GM12878 (cell line): Measurements from ENCODE around the gene GINS2. TPM values are rescaled to one million over a fixed set of nuclear protein-coding genes. Genes with fewer than 3 reads are reported as not detected.

Experiments
- ATAC-seq: fragments of 200-7000 bp; cut with Tn5 transposase; 3 replicates; pipeline ENCODE4 v1.9.1; 2020; ENCODE audit warnings: mild to moderate bottlenecking, moderate library complexity
- BruUV-seq: library from RNA; stranded (reverse); fragments of 400-500 nt; replicated peaks from 2 replicates; lab custom pipeline; 2021; lab: Mats Ljungman, UMichigan
- CTCF ChIA-PET: fragments of 300-600 bp; sonication (Branson Sonifier 250); formaldehyde crosslinking; extraction: SDS; loops from one replicate; lab custom pipeline; 2021; ENCODE audit warnings: inconsistent platforms; lab: Yijun Ruan, JAX
- POLR2A ChIA-PET: fragments of 350-600 bp; formaldehyde crosslinking; extraction: SDS; loops from one replicate; lab custom pipeline; 2021; ENCODE audit warnings: inconsistent platforms; lab: Charles Lee
- RAD21 ChIA-PET: fragments of 300-600 bp; sonication (Branson Sonifier 250); formaldehyde crosslinking; loops from one replicate; lab custom pipeline; 2023; ENCODE audit warnings: antibody characterized with exemption; ENCODE audit not compliant: unreplicated experiment; lab: Charles Lee
- SMC1A ChIA-PET: fragments of 300-600 bp; sonication (Branson Sonifier 250); formaldehyde crosslinking; loops from one replicate; lab custom pipeline; 2023; ENCODE audit not compliant: unreplicated experiment, uncharacterized antibody; lab: Charles Lee
- DNase-seq: peaks from one replicate; pipeline ENCODE4 v3.0.0-alpha.2; 2011; ENCODE audit warnings: low read depth, low spot score
- FAIRE-seq: peaks from 3 replicates; lab custom pipeline; 2011; peaks lifted over from hg19 to GRCh38; lab: Jason Lieb, UNC
- H2AFZ ChIP-seq: 2 replicates; pipeline ENCODE4 v1.6.0; 2011; ENCODE audit warnings: low read depth, low read length, control low read depth; ENCODE audit not compliant: control insufficient read depth
- H3K27ac ChIP-seq: 2 replicates; pipeline ENCODE4 v1.5.1; 2011; ENCODE audit warnings: control low read depth; ENCODE audit not compliant: control insufficient read depth, insufficient read depth
- H3K27me3 ChIP-seq, 2 experiments: replicated peaks in 1 of 2; 2 replicates each; pipeline versions ENCODE4 v1.6.0 to v1.6.1; 2011; ENCODE audit warnings: low read length in 1 of 2; ENCODE audit not compliant: control insufficient read depth in 2 of 2, insufficient read depth in 2 of 2
- H3K36me3 ChIP-seq, 2 experiments: 2 replicates each; pipeline ENCODE4 v1.5.1; 2011; ENCODE audit warnings: low read length in 1 of 2; ENCODE audit not compliant: control insufficient read depth in 2 of 2, insufficient read depth in 2 of 2
- H3K4me1 ChIP-seq: 2 replicates; pipeline ENCODE4 v1.6.1; 2011; ENCODE audit warnings: mild to moderate bottlenecking, low read length, moderate library complexity, mixed read lengths; ENCODE audit not compliant: control insufficient read depth, insufficient read depth
- H3K4me2 ChIP-seq: 2 replicates; pipeline ENCODE4 v1.6.0; 2011; ENCODE audit warnings: control low read depth; ENCODE audit not compliant: control insufficient read depth, insufficient read depth
- H3K4me3 ChIP-seq: fragments of 200-600 bp; sonication (generic); 2 replicates; pipeline ENCODE4 v1.5.1; 2016
- H3K79me2 ChIP-seq: 2 replicates; pipeline ENCODE4 v1.6.0; 2011; ENCODE audit warnings: low read length; ENCODE audit not compliant: control insufficient read depth, insufficient read depth
- H3K9ac ChIP-seq: 2 replicates; pipeline ENCODE4 v1.8.0; 2011; ENCODE audit warnings: low read length, control low read depth, mixed read lengths; ENCODE audit not compliant: control insufficient read depth, insufficient read depth
- H3K9me3 ChIP-seq: replicated peaks from 3 replicates; pipeline ENCODE4 v1.5.1; 2011; ENCODE audit warnings: mild to moderate bottlenecking, low read length; ENCODE audit not compliant: control insufficient read depth, insufficient read depth
- H4K20me1 ChIP-seq: 2 replicates; pipeline ENCODE4 v1.6.0; 2011; ENCODE audit not compliant: control insufficient read depth, insufficient read depth
- BRCA1 ChIP-seq: IDR thresholded peaks from 2 replicates; pipeline ENCODE4 v1.6.1; 2011; ENCODE audit warnings: low read depth, low read length, improper control_type of control experiment
- CBX3 ChIP-seq: fragments of 200-600 bp; sonication (generic); IDR thresholded peaks from 2 replicates; pipeline ENCODE4 v1.6.1; 2016; ENCODE audit warnings: low read depth, borderline replicate concordance
- CHD4 ChIP-seq: fragments of 200-600 bp; sonication (generic); IDR thresholded peaks from 2 replicates; pipeline ENCODE4 v1.6.1; 2016; ENCODE audit warnings: mild to moderate bottlenecking
- CREM ChIP-seq: IDR thresholded peaks from 2 replicates; pipeline ENCODE4 v1.6.1; 2014; ENCODE audit warnings: antibody characterized with exemption, low read depth
- HDGF ChIP-seq: fragments of 450-650 bp; IDR thresholded peaks from 2 replicates; pipeline ENCODE4 v1.6.1; 2016; ENCODE audit warnings: antibody characterized with exemption
- NR2F1 ChIP-seq: fragments of 450-650 bp; conservative IDR thresholded peaks from 2 replicates; pipeline ENCODE4 v1.6.1; 2017; ENCODE audit warnings: mild to moderate bottlenecking
- RCOR1 ChIP-seq: conservative IDR thresholded peaks from 2 replicates; pipeline ENCODE4 v1.6.1; 2012; ENCODE audit warnings: low read depth, low read length, improper control_type of control experiment
- SRF ChIP-seq, 2 experiments: IDR thresholded peaks; 2 replicates each; pipeline ENCODE4 v1.6.1; 2011; ENCODE audit warnings: low read depth in 2 of 2, low read length in 2 of 2, mild to moderate bottlenecking in 1 of 2, moderate library complexity in 1 of 2
- TCF3 ChIP-seq: IDR thresholded peaks from 2 replicates; pipeline ENCODE4 v1.6.1; 2012; ENCODE audit warnings: low read depth, mild to moderate bottlenecking, low read length, borderline replicate concordance; ENCODE audit not compliant: insufficient read depth
- WGBS: methylation state at CpG from one replicate; pipeline ENCODE4 v1.1.6; 2016; ENCODE audit warnings: low lambda C conversion rate; ENCODE audit not compliant: insufficient replicate concordance, insufficient coverage; ENCODE audit errors: missing lambda C conversion rate; 5-methylcytosine and 5-hydroxymethylcytosine counted together
- in situ Hi-C: fragments of 300-500 bp; cut with MboI; formaldehyde crosslinking; loops from 9 replicates; pipeline ENCODE4 v1.14.3; 2018; ENCODE audit warnings: mixed read lengths
- intact Hi-C: fragments of 100-400 bp; cut with micrococcal nuclease; formaldehyde crosslinking; loops from one replicate; pipeline ENCODE4 v1.14.2; 2022; ENCODE audit not compliant: unreplicated experiment
- polyA plus RNA-seq, 11 experiments: library from polyadenylated mRNA; depleted of rRNA in 4 of 11; unstranded in 6 of 11; stranded (reverse) in 5 of 11; fragments of >200 nt; fragmentation: Nextera tagmentation in 4 of 11; fragmentation: Illumina TruSeq in 1 of 11; extraction: Ambion mirVana in 4 of 11; extraction: Trizol in 1 of 11; gene quantifications; 1 replicate in 1 of 11; 2 replicates in 10 of 11; pipeline versions ENCODE4 v1.2.1 to v1.2.3, GENCODE V29; 2011 to 2016; ENCODE audit warnings: inconsistent platforms in 2 of 11, missing spikeins in 2 of 11, low read depth in 1 of 11
- total RNA-seq, 4 experiments: library from RNA; depleted of rRNA in 3 of 4; stranded (reverse); fragments of >200 nt in 3 of 4; fragmentation: Illumina TruSeq in 1 of 4; extraction: Trizol in 1 of 4; gene quantifications; 2 replicates each; pipeline versions ENCODE4 v1.2.1 to v1.2.3, GENCODE V29; 2013 to 2021
- TF ChIP-seq, protein P1 (sequence below): fragments of 150-350 bp; IDR thresholded peaks from 2 replicates; pipeline ENCODE4 v1.6.1; 2016; ENCODE audit warnings: low read depth, low read length
- TF ChIP-seq, protein P2 (sequence below): fragments of 450-650 bp; IDR thresholded peaks from 2 replicates; pipeline ENCODE4 v1.6.1; 2017; ENCODE audit warnings: antibody characterized with exemption, mild to moderate bottlenecking, moderate library complexity
- TF ChIP-seq, protein P3 (sequence below): fragments of 450-650 bp; IDR thresholded peaks from 2 replicates; pipeline ENCODE4 v1.6.1; 2018; ENCODE audit warnings: mild to moderate bottlenecking, low read depth, moderate library complexity; ENCODE audit not compliant: partially characterized antibody

Gene GINS2
- total and polyA plus RNA-seq, 10 of the 15 experiments (the other 5 are each of a cell fraction or from before 2014, with no cell fraction given): 42.7 to 90.8 (median 57.0) TPM

DNA sequence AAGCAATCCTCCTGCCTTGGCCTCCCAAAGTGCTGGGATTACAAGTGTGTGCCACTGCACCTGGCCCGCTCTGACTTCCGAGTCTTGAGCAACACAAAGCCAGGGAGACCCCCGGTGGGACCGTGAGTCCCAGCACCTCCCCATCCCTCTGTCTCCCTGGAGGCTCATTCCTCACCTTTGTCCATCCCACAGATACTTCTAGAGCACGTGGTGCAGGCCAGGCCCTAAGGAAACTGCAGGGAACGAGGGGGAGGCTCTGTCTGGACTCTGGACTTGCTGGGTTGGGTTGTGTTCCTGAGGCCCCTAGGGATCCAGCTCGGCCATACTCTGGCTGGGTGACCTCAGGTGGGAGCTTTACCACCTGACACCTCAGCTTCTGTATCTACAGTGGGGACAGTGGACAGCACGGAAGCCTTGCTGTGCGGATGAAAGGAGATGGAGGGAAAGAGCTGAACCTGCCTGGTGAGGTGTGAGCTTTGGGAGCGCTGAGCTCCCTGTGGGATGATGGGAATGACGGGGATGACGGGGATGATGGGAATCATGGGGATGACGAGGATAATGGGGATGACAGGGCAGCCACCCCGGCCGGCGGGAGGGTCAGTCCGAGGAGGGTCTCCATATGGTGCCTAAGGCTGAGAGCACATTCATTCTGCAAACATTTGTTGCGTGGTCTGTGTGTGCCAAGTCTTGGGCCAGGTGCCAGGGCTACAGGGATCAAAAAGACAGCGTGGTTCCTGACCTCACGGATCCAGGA lies 35.5 kb upstream of the GINS2 start:
- intact Hi-C loops: no loop called here
- no peak overlapping the region for H3K4me2 ChIP-seq
- 50% methylated on average over 20 of the region's 20 CpGs for WGBS
- H3K36me3 ChIP-seq: no peaks in the 10 kb centered on the region
- FAIRE-seq: no peak
- H3K4me3 ChIP-seq: no peak overlapping the region
- H4K20me1 ChIP-seq: no peaks in the 10 kb centered on the region
- H3K9ac ChIP-seq: no peak overlapping the region
- in situ Hi-C loops: no loop called here
- H3K27me3 ChIP-seq: no peaks in the 10 kb centered on the region; a peak in 2 of 4 replicates
- CTCF ChIA-PET: interaction anchor here (0.6 to 1.5 kb wide), 3 partner anchors 12 to 301 kb away, joined by 3 to 4 read pairs (median 3); no protein-coding TSS in a partner anchor
- TF ChIP-seq, protein P1, sequence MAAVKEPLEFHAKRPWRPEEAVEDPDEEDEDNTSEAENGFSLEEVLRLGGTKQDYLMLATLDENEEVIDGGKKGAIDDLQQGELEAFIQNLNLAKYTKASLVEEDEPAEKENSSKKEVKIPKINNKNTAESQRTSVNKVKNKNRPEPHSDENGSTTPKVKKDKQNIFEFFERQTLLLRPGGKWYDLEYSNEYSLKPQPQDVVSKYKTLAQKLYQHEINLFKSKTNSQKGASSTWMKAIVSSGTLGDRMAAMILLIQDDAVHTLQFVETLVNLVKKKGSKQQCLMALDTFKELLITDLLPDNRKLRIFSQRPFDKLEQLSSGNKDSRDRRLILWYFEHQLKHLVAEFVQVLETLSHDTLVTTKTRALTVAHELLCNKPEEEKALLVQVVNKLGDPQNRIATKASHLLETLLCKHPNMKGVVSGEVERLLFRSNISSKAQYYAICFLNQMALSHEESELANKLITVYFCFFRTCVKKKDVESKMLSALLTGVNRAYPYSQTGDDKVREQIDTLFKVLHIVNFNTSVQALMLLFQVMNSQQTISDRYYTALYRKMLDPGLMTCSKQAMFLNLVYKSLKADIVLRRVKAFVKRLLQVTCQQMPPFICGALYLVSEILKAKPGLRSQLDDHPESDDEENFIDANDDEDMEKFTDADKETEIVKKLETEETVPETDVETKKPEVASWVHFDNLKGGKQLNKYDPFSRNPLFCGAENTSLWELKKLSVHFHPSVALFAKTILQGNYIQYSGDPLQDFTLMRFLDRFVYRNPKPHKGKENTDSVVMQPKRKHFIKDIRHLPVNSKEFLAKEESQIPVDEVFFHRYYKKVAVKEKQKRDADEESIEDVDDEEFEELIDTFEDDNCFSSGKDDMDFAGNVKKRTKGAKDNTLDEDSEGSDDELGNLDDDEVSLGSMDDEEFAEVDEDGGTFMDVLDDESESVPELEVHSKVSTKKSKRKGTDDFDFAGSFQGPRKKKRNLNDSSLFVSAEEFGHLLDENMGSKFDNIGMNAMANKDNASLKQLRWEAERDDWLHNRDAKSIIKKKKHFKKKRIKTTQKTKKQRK: no peak
- TF ChIP-seq CHD4 (no peak), TCF3 (no peak), CREM (no peak), HDGF (no peak), BRCA1 (no peak), SRF (IDR thresholded peaks at IDR 0.05; ENCODE audit: low read depth in 2 of 2, low read length in 2 of 2) (no peak), CBX3 (no peak), NR2F1 (no peak), RCOR1 (no peak)
- TF ChIP-seq, protein P2, sequence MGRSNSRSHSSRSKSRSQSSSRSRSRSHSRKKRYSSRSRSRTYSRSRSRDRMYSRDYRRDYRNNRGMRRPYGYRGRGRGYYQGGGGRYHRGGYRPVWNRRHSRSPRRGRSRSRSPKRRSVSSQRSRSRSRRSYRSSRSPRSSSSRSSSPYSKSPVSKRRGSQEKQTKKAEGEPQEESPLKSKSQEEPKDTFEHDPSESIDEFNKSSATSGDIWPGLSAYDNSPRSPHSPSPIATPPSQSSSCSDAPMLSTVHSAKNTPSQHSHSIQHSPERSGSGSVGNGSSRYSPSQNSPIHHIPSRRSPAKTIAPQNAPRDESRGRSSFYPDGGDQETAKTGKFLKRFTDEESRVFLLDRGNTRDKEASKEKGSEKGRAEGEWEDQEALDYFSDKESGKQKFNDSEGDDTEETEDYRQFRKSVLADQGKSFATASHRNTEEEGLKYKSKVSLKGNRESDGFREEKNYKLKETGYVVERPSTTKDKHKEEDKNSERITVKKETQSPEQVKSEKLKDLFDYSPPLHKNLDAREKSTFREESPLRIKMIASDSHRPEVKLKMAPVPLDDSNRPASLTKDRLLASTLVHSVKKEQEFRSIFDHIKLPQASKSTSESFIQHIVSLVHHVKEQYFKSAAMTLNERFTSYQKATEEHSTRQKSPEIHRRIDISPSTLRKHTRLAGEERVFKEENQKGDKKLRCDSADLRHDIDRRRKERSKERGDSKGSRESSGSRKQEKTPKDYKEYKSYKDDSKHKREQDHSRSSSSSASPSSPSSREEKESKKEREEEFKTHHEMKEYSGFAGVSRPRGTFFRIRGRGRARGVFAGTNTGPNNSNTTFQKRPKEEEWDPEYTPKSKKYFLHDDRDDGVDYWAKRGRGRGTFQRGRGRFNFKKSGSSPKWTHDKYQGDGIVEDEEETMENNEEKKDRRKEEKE: no peak
- TF ChIP-seq, protein P3, sequence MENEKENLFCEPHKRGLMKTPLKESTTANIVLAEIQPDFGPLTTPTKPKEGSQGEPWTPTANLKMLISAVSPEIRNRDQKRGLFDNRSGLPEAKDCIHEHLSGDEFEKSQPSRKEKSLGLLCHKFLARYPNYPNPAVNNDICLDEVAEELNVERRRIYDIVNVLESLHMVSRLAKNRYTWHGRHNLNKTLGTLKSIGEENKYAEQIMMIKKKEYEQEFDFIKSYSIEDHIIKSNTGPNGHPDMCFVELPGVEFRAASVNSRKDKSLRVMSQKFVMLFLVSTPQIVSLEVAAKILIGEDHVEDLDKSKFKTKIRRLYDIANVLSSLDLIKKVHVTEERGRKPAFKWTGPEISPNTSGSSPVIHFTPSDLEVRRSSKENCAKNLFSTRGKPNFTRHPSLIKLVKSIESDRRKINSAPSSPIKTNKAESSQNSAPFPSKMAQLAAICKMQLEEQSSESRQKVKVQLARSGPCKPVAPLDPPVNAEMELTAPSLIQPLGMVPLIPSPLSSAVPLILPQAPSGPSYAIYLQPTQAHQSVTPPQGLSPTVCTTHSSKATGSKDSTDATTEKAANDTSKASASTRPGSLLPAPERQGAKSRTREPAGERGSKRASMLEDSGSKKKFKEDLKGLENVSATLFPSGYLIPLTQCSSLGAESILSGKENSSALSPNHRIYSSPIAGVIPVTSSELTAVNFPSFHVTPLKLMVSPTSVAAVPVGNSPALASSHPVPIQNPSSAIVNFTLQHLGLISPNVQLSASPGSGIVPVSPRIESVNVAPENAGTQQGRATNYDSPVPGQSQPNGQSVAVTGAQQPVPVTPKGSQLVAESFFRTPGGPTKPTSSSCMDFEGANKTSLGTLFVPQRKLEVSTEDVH: no peak
- TF ChIP-seq, all 136 proteins: peak for 0
- SMC1A ChIA-PET: no interaction called here
- ATAC-seq (no peak), DNase-seq (no peak)
- POLR2A ChIA-PET: no interaction called here
- Histone ChIP-seq H3K27ac (no peak overlapping the region), H3K9me3 (no peaks in the 10 kb centered on the region), H3K79me2 (no peaks in the 10 kb centered on the region), H3K4me1 (no peaks in the 10 kb centered on the region), H2AFZ (no peak overlapping the region)
- RAD21 ChIA-PET: no interaction called here
- no TSS peak for BruUV-seq
